ENCODE data around the gene KAZN.

KAZN gene

DNA sequence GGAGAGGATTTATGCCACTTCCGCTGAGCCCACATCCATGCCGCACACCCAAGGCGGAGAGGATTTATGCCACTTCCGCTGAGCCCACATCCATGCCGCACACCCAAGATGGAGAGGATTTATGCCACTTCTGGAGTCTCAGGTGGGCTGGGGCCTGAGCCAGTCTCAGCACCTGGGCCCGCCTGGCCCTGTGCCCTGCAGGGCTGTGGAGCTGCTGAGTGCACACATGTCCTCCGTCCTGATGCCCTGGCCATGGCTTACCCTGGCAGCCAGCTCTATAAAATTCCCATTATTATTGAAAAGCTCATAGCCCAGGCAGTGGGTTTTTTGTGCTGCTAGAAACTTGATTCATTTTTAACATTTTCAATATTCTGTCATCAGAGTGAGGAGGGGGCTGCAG is 465.3 kb downstream of the KAZN start:
- Histone ChIP-seq H3K9me3 (ENCODE audit: control insufficient read depth, insufficient read depth, low read depth, low read length) (no peaks in the 10 kb centered on the region), H3K36me3 (ENCODE audit: control insufficient read depth in 2 of 2, insufficient read depth in 1 of 2, low read length in 2 of 2) (peaks cover 0 to 69% of the 10 kb centered on the region in 2 experiments; a peak in 1 of 3 replicates), H3K4me1 (ENCODE audit: control insufficient read depth, insufficient read depth, low read length) (no peaks in the 10 kb centered on the region), H3K27ac (ENCODE audit: extremely low read depth, low read depth, low read length) (no peak overlapping the region), H3K4me3 (ENCODE audit: low read depth, low read length) (no peak overlapping the region)
- ChIA-PET POLR2A (no interaction called here), CTCF (interaction anchor here (0.8 kb wide), 1 partner anchor 609 kb away, joined by 3 read pairs; no protein-coding TSS in a partner anchor)
- TF ChIP-seq, protein P1, sequence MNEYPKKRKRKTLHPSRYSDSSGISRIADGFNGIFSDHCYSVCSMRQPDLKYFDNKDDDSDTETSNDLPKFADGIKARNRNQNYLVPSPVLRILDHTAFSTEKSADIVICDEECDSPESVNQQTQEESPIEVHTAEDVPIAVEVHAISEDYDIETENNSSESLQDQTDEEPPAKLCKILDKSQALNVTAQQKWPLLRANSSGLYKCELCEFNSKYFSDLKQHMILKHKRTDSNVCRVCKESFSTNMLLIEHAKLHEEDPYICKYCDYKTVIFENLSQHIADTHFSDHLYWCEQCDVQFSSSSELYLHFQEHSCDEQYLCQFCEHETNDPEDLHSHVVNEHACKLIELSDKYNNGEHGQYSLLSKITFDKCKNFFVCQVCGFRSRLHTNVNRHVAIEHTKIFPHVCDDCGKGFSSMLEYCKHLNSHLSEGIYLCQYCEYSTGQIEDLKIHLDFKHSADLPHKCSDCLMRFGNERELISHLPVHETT (tag by site-specific recombination; IDR thresholded peaks at IDR 0.05) = no peak
- TF ChIP-seq ZNF311 (tag by site-specific recombination; IDR thresholded peaks at IDR 0.05; ENCODE audit: borderline replicate concordance) (no peak), ZNF596 (tag by site-specific recombination; IDR thresholded peaks at IDR 0.05) (no peak), ZNF623 (tag by site-specific recombination; IDR thresholded peaks at IDR 0.05) (no peak), ZFP3 (tag by site-specific recombination; IDR thresholded peaks at IDR 0.05; ENCODE audit: low read depth) (no peak), ZNF391 (tag by site-specific recombination; IDR thresholded peaks at IDR 0.05; ENCODE audit: borderline replicate concordance, low read depth) (no peak), ZIC2 (tag by site-specific recombination; IDR thresholded peaks at IDR 0.05) (no peak), ZNF561 (tag by site-specific recombination; IDR thresholded peaks at IDR 0.05; ENCODE audit: borderline replicate concordance) (no peak), MEIS1 (CRISPR knock-in tag; IDR thresholded peaks at IDR 0.05; ENCODE audit: borderline replicate concordance) (no peak), ZNF184 (tag by site-specific recombination; IDR thresholded peaks at IDR 0.05) (no peak)
- TF ChIP-seq, protein P2, sequence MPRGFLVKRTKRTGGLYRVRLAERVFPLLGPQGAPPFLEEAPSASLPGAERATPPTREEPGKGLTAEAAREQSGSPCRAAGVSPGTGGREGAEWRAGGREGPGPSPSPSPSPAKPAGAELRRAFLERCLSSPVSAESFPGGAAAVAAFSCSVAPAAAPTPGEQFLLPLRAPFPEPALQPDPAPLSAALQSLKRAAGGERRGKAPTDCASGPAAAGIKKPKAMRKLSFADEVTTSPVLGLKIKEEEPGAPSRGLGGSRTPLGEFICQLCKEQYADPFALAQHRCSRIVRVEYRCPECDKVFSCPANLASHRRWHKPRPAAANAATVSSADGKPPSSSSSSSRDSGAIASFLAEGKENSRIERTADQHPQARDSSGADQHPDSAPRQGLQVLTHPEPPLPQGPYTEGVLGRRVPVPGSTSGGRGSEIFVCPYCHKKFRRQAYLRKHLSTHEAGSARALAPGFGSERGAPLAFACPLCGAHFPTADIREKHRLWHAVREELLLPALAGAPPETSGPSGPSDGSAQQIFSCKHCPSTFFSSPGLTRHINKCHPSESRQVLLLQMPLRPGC (tag by site-specific recombination; IDR thresholded peaks at IDR 0.05) = no peak
- TF ChIP-seq, protein P3, sequence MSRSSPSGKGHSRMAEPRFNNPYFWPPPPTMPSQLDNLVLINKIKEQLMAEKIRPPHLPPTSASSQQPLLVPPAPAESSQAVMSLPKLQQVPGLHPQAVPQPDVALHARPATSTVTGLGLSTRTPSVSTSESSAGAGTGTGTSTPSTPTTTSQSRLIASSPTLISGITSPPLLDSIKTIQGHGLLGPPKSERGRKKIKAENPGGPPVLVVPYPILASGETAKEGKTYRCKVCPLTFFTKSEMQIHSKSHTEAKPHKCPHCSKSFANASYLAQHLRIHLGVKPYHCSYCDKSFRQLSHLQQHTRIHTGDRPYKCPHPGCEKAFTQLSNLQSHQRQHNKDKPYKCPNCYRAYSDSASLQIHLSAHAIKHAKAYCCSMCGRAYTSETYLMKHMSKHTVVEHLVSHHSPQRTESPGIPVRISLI (tag by site-specific recombination; IDR thresholded peaks at IDR 0.05) = no peak

DNA sequence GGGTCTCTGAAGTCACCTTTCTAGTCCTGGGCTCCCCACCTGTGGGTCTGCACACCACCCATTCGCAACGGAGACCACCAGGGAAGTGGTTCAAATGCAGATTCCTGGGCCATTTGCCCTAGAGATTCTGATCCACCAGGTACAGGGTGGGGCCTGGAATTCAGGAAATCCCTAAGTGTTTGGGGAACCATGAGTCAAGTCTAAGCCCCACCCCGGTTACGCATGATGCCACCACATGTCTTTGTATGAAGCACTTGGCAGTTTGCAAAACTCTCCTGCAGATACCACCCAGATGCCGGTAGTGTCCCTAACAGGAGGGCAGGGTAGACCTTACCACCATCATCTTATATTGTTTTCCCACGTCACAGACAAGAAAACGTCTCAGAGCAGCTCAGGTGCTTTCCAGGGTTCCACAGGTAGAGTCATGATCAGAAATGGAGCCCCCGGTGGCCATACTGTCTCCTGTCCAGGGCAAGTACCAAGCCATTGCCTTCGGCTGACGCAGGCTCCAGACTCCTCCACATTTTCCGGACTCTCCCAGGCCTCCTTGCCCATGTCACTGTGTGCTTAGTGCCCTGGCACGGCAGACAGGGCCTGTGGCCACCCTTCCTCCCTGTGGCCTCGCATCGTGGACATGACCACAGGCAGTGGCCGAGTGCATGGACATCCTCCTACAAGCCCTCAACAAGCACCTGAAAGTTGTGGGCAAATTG is 465.9 kb downstream of the KAZN start:
- CTCF ChIA-PET = interaction anchor here (0.8 kb wide), 1 partner anchor 610 kb away, joined by 3 read pairs; no protein-coding TSS in a partner anchor
- H3K27ac ChIP-seq (ENCODE audit: extremely low read depth, low read depth, low read length) = no peak overlapping the region
- peaks cover 0 to 64% of the 10 kb centered on the region in 2 experiments; a peak in 1 of 3 replicates for H3K36me3 ChIP-seq (ENCODE audit: control insufficient read depth in 2 of 2, insufficient read depth in 1 of 2, low read length in 2 of 2)
- POLR2A ChIA-PET = no interaction called here
- H3K4me1 ChIP-seq (ENCODE audit: control insufficient read depth, insufficient read depth, low read length) = no peaks in the 10 kb centered on the region
- H3K4me3 ChIP-seq (ENCODE audit: low read depth, low read length) = no peak overlapping the region
- no peak for TF ChIP-seq KLF16 (tag by site-specific recombination; IDR thresholded peaks at IDR 0.05)
- no peak for TF ChIP-seq ZNF768 (tag by site-specific recombination; IDR thresholded peaks at IDR 0.05)
- TF ChIP-seq, protein P4, sequence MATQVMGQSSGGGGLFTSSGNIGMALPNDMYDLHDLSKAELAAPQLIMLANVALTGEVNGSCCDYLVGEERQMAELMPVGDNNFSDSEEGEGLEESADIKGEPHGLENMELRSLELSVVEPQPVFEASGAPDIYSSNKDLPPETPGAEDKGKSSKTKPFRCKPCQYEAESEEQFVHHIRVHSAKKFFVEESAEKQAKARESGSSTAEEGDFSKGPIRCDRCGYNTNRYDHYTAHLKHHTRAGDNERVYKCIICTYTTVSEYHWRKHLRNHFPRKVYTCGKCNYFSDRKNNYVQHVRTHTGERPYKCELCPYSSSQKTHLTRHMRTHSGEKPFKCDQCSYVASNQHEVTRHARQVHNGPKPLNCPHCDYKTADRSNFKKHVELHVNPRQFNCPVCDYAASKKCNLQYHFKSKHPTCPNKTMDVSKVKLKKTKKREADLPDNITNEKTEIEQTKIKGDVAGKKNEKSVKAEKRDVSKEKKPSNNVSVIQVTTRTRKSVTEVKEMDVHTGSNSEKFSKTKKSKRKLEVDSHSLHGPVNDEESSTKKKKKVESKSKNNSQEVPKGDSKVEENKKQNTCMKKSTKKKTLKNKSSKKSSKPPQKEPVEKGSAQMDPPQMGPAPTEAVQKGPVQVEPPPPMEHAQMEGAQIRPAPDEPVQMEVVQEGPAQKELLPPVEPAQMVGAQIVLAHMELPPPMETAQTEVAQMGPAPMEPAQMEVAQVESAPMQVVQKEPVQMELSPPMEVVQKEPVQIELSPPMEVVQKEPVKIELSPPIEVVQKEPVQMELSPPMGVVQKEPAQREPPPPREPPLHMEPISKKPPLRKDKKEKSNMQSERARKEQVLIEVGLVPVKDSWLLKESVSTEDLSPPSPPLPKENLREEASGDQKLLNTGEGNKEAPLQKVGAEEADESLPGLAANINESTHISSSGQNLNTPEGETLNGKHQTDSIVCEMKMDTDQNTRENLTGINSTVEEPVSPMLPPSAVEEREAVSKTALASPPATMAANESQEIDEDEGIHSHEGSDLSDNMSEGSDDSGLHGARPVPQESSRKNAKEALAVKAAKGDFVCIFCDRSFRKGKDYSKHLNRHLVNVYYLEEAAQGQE (tag by site-specific recombination; IDR thresholded peaks at IDR 0.05) = no peak
- no peak for TF ChIP-seq ZNF830 (tag by site-specific recombination; IDR thresholded peaks at IDR 0.05; ENCODE audit: low read depth)
- TF ChIP-seq ZNF335 (tag by site-specific recombination; conservative IDR thresholded peaks at IDR 0.05) = no peak
- TF ChIP-seq ZNF175 (tag by site-specific recombination; IDR thresholded peaks at IDR 0.05) = no peak
- no peak for TF ChIP-seq ZNF302 (tag by site-specific recombination; IDR thresholded peaks at IDR 0.05; ENCODE audit: low read depth)
- TF ChIP-seq, protein P5, sequence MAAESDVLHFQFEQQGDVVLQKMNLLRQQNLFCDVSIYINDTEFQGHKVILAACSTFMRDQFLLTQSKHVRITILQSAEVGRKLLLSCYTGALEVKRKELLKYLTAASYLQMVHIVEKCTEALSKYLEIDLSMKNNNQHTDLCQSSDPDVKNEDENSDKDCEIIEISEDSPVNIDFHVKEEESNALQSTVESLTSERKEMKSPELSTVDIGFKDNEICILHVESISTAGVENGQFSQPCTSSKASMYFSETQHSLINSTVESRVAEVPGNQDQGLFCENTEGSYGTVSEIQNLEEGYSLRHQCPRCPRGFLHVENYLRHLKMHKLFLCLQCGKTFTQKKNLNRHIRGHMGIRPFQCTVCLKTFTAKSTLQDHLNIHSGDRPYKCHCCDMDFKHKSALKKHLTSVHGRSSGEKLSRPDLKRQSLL (tag by site-specific recombination; IDR thresholded peaks at IDR 0.05) = no peak
- no peak for TF ChIP-seq ZNF510 (tag by site-specific recombination; IDR thresholded peaks at IDR 0.05; ENCODE audit: insufficient replicate concordance)
- TF ChIP-seq ZNF2 (tag by site-specific recombination; IDR thresholded peaks at IDR 0.05) = no peak
- TF ChIP-seq, protein P6, sequence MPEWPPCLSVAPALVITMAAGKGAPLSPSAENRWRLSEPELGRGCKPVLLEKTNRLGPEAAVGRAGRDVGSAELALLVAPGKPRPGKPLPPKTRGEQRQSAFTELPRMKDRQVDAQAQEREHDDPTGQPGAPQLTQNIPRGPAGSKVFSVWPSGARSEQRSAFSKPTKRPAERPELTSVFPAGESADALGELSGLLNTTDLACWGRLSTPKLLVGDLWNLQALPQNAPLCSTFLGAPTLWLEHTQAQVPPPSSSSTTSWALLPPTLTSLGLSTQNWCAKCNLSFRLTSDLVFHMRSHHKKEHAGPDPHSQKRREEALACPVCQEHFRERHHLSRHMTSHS (tag by site-specific recombination; IDR thresholded peaks at IDR 0.05) = no peak
- no peak for TF ChIP-seq ZNF155 (tag by site-specific recombination; IDR thresholded peaks at IDR 0.05)
- H3K9me3 ChIP-seq (ENCODE audit: control insufficient read depth, insufficient read depth, low read depth, low read length) = no peaks in the 10 kb centered on the region

Data from HEK293 (cell line).